Measurements from ENCODE around the gene CNIH1.

- TF ChIP-seq CTCF (IDR thresholded peaks at IDR 0.05; ENCODE audit: low read depth, low read length, poor library complexity, severe bottlenecking) (no peak), EZH2phosphoT487 (IDR thresholded peaks at IDR 0.05; ENCODE audit: borderline replicate concordance, low read length) (no peak)
These were observed 20.9 kb upstream of the CNIH1 start for GRCh38 chr14:54462048-54462447.

Measured in DOHH2 (cell line).